ENCODE results near the gene S1PR5.

The S1PR5 gene

GRCh38 chr19:10510301-10510802 is 6.9 kb downstream of the S1PR5 start:
- ATAC-seq, result no peak
- TF ChIP-seq ESRRG (CRISPR knock-in tag; IDR thresholded peaks at IDR 0.05), result no peak
- TF ChIP-seq ZNF8 (CRISPR knock-in tag; IDR thresholded peaks at IDR 0.05), result no peak
- no peak for TF ChIP-seq GLIS3 (CRISPR knock-in tag; IDR thresholded peaks at IDR 0.05)
- no peak for TF ChIP-seq TSHZ2 (CRISPR knock-in tag; IDR thresholded peaks at IDR 0.05)
- no peak for TF ChIP-seq CREB5 (CRISPR knock-in tag; IDR thresholded peaks at IDR 0.05; ENCODE audit: low read depth)
- TF ChIP-seq PATZ1 (CRISPR knock-in tag; IDR thresholded peaks at IDR 0.05; ENCODE audit: borderline replicate concordance), result no peak
- no peak for TF ChIP-seq ZC3H10 (CRISPR knock-in tag; IDR thresholded peaks at IDR 0.05)
- no peak for TF ChIP-seq ZFP3 (CRISPR knock-in tag; IDR thresholded peaks at IDR 0.05)

- TF ChIP-seq TCF4 (CRISPR knock-in tag; IDR thresholded peaks at IDR 0.05; ENCODE audit: borderline replicate concordance), result no peak
- no peak for TF ChIP-seq ZFP3 (CRISPR knock-in tag; IDR thresholded peaks at IDR 0.05)
- no peak for TF ChIP-seq CSDC2 (CRISPR knock-in tag; IDR thresholded peaks at IDR 0.05)
- TF ChIP-seq POU6F1 (CRISPR knock-in tag; IDR thresholded peaks at IDR 0.05; ENCODE audit: borderline replicate concordance, low read depth), result no peak
- TF ChIP-seq CREB5 (CRISPR knock-in tag; IDR thresholded peaks at IDR 0.05; ENCODE audit: low read depth), result no peak
- no peak for TF ChIP-seq ISL1 (CRISPR knock-in tag; IDR thresholded peaks at IDR 0.05)
- no peak for TF ChIP-seq TOX (CRISPR knock-in tag; IDR thresholded peaks at IDR 0.05; ENCODE audit: borderline replicate concordance)
- no peak for TF ChIP-seq PATZ1 (CRISPR knock-in tag; IDR thresholded peaks at IDR 0.05; ENCODE audit: borderline replicate concordance)
- no peak for ATAC-seq
Measured at GRCh38 chr19:10508707-10509106, 8.5 kb downstream of the S1PR5 start.

GRCh38 chr19:10508036-10508435 is 9.2 kb downstream of the S1PR5 start:
- no peak for ATAC-seq
- TF ChIP-seq ZNF565 (CRISPR knock-in tag; conservative IDR thresholded peaks at IDR 0.05; ENCODE audit: low read depth), result no peak
- no peak for TF ChIP-seq ISL1 (CRISPR knock-in tag; IDR thresholded peaks at IDR 0.05)
- no peak for TF ChIP-seq OSR1 (CRISPR knock-in tag; IDR thresholded peaks at IDR 0.05)
- no peak for TF ChIP-seq ZNF8 (CRISPR knock-in tag; IDR thresholded peaks at IDR 0.05)
- TF ChIP-seq TCF4 (CRISPR knock-in tag; IDR thresholded peaks at IDR 0.05; ENCODE audit: borderline replicate concordance), result no peak
- TF ChIP-seq CSRNP3 (CRISPR knock-in tag; IDR thresholded peaks at IDR 0.05), result no peak
- TF ChIP-seq TSHZ2 (CRISPR knock-in tag; IDR thresholded peaks at IDR 0.05), result no peak
